Measurements from ENCODE around the gene PAX7.
"Not testable (repeated sequence)": the region's sequence is repeated elsewhere in the genome, so short reads cannot be mapped to it uniquely, and the experiment has no call there.

Gene PAX7

DNA sequence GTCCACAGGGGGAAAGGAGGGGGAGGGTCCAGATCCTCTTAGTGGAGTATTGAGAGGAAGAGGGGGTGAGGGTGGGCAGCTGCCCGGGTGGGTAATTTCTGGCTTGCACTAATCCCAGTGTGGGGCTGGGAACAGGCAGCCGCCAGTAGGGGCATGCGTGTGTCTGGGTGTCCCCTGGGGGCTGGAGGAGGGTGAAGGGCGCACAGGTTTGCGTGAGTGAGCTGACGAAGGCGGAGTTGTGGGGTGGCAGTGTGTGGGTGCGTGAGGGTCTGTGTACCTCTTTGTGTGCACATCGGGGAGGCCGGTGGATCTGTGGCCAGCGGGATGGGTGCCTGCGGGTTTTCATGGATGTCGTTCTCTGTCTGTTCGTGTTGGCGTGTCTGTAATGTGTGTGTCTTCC is 97.3 kb downstream of the PAX7 start:
- DNase-seq (ENCODE audit: low spot score) = no peak

DNA sequence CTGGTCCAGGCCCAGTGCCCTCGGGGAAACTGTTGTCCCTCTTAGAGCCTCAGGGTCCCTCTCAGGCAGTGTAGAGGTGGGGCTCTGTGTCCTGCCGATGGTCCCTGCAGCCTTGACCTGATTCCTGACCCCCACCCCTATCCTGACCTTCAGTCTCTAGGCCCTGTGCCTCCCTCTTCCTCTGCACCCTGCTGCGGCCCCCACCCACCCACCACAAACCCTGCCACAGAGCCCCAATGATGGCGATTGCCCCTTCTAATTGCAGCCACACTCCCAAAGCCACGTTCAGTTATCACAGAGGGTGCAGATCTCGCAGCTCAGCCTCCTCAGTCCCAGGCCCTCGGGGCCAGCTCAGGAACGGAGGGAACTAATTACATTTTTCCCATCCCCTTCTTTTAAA is 99.7 kb downstream of the PAX7 start:
- no peak for DNase-seq (ENCODE audit: low spot score)

DNA sequence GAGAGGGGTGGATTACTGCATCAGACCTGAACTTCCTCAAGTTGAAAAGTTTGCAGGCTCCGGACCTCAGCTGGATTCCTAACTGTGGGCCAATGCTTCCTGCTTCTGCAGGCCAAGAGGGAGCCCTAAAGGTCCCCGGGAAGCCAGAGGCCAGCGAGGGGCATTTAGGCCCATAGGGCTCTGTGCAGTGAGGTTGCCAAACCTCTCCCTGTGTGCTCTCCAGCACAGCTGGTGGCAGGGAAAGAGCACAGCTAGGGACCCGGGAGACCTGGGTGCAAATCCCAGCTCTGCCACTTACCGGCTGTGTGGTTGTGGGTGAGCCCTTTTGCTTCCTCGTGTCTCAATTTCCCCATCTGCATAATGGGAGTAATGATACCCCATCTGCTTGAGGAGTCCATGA is 100.5 kb downstream of the PAX7 start:
- DNase-seq (ENCODE audit: low spot score) = no peak

DNA sequence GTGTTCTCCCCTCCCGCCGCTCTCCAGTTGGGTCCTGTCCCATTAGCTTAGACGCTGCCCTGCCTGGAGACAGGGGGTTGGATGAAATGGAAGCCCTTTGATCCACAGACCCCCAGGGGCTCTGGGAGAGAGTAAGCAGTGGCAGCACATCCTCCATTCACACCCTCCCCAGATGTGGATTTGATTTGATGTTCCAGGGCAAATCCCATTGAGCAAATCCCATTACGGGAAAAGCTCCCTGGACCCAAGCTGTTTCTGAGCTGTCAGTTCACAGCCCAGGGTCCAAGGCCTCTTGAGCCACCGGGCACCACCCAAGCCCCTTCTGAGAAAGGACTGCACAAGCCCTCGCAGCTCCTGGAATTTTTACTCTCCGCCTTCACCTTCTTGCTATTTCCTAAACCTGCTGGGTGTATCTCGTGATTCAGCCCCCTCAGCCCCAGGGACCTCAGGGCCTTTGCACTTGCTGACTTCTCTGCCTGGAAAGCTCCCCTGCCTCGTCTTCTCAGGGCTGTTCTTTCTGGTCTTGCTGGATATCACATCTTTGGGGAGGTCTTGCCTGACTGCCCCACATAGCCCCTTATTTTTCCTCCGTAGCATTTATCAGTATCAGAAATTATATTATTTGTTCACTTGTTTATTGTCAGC is 101.1 kb downstream of the PAX7 start:
- no peak for DNase-seq (ENCODE audit: low spot score)

DNA sequence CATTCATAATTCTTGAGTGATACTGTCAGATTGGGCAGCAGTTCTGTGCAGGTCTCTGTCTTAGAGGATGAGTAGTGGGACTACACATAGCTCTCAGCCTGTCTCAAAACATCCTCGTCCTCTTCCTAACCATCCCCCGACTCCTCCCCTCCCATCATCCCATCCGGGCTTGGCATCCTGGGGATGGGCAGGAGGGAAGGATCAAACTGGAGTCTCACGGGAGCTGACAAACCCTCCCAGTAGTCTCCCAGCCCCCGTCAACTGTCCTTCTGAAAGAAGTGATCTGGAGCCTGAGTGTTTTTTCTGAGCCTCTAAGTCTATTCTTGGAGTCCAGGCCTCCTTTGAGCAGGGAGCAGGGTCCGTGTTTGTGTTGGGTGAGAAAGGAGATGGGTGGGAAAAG is 102.0 kb downstream of the PAX7 start:
- DNase-seq (ENCODE audit: low spot score) = no peak

DNA sequence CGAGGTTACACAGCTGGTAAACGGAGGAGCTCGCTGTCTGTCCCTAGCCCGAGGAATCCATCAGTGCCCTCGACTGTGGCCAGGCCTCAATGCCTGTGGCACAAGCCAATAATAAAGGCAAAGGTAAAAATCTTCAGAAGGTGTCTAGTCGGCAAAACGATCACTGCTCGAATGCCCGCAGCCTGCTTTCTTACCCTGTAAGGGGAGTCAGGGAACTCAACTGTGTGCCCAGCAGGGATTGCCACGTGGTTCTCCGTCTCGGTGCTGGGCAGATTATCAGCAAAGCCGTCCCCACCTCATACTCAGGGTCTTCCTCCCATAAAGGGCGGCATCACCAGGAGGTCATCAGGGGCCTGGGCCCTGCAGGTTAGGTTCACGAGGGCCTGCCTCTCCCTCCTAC is 103.4 kb downstream of the PAX7 start:
- DNase-seq (ENCODE audit: low spot score) = no peak

DNA sequence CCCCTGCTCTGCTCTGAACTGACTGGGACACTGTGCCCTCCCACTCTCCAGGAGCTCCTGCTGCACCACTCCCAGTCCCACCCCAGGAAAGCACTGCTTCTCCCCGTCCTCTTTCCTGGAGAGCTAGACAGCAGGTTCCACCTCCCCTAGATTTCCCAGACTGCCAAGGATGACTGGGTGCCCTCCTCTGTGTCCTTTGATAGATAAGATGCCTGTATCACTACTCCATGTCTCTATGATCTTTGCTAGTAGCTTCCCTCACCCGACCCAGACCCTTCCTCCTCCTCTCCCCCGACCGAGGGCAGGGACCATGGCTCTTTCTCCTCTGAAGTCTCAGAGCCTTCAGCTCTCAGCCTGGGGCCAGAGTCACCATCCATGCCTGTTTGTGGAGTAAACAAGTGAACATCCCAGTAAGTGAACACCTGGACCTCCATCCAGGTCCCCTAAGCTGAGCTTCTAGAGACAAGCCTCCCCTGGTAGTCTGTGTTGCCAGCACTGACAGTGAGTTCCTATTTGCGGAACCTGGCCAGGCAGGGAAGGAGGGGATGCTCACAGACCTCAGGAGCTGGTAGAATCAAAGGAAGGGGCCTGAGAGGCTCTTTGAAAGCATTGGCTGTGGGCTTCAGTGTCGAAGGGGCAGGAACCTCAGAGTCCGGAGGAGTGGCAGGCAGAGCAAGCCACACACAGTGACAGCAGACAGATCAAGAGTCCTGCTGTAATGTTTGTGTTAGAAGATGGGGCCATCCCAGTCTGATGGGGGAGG is 104.0 kb downstream of the PAX7 start:
- no peak for DNase-seq (ENCODE audit: low spot score)

DNA sequence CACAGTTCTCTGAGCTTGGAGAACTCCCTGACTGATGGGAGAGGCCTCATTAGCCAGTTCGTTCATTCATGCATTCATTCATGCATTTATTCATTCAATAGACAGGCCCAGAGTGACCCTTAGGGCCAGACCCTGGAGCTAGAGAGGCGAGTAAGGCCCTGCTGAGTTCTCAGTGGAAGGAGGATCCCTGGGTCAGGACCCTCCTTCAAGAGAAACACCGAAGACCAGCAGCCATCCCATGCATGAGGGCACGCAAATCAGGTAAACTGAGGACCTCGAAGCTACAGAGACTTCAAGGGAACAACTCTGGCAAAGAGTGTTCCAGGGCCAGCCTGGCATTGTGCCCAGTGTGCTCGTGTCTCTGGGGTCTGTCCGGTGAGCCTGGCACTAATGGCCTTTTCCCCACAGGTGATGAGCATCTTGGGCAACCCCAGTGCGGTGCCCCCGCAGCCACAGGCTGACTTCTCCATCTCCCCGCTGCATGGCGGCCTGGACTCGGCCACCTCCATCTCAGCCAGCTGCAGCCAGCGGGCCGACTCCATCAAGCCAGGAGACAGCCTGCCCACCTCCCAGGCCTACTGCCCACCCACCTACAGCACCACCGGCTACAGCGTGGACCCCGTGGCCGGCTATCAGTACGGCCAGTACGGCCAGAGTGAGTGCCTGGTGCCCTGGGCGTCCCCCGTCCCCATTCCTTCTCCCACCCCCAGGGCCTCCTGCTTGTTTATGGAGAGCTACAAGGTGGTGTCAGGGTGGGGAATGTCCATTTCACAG is 104.8 kb downstream of the PAX7 start:
- no peak for DNase-seq (ENCODE audit: low spot score)

DNA sequence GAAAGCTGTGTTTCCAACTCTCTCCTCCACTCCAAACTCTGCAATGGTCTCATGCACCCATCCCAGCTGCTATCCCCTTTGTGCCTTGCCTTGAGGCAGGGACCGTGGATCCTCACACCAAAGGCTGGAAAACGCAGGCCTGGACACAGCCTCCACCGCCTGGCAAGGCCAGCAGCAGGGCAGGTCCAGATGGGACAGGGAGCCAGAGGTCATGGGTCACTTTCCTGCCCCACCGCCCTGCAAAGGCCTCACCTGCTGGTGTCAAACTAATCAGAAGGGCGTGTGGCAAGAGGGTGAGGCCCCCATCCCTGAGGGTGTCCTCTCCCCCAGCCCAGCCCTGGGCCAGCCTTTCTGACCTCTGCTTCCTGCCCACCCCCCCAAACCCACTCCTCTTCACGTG is 106.3 kb downstream of the PAX7 start:
- DNase-seq (ENCODE audit: low spot score) = no peak

DNA sequence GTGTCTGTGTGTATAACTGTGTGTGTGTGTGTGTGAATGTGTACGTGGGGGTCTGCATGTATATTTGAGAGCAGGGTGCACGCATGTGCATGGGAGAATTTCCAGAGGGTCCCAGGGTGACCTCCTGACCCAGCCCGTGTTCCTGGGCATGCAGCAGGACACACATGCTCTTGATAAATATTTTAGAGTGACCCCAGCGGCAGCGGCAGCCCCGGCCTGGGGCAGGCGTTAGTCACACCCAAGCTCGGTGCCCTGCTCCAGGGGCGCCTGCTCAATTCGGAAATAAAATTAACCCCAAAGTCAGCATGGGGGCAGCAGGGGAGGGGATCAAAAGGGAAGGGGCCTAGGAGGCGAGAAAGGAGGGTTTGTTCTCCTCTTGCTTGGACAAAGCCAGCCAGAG is 107.5 kb downstream of the PAX7 start:
- DNase-seq (ENCODE audit: low spot score) = no peak

DNA sequence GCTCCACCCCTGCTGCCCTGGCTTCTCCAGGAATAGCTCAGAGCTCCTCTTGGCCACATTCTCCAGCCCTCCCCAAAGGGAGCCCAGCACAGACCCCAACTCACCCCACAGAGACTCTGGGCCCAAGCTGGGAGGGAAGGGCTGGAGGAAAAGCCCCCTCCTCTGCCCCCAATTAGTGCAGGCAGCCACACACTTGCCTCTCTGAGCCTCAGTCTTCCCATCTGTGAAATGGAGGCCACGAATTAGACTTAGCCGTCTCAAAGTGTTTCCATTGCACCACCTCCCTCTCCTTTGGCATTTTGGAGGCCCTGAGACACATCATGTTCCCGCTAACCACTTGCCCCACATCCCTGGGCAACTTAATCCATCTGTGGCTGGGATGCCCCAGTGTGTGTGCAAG is 108.0 kb downstream of the PAX7 start:
- no peak for DNase-seq (ENCODE audit: low spot score)

DNA sequence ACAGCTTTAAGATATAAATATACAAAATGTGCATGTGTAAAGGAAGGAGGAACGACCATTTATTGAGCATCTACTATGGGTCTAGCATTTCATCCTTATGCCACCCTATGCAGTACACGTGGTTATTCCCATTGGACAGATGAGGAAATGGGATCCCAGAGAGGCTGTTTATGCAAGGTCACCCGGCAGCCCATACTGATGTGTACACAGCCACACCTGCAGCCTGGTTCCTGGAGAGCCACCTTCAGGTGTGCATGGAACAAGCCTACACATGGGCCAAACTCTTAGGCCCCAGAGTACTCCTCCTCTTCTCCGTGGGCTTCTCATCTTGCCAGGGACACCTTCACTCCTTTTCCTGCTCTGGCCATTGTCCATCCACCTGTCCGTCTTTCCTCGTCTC is 108.8 kb downstream of the PAX7 start:
- DNase-seq (ENCODE audit: low spot score) = no peak

DNA sequence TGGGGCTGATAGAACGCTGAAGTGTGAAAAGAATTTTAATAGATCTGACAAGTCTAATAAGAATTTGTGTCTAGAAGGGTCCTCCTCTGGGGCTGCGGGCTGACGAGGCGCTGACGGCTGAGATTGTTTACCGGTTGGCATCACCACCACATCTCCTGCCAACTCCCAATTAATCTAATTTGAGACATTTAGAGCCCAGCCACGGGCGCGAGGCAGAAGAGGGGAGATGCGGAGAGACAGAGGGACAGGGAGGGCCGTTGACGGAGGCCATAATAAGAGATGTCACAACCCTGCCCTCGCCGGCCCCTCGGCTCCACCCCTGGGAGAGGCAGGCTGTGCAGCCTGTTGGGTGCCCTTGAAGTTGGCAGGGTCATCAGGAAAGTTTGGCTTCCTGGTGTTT is 109.3 kb downstream of the PAX7 start:
- no peak for DNase-seq (ENCODE audit: low spot score)

DNA sequence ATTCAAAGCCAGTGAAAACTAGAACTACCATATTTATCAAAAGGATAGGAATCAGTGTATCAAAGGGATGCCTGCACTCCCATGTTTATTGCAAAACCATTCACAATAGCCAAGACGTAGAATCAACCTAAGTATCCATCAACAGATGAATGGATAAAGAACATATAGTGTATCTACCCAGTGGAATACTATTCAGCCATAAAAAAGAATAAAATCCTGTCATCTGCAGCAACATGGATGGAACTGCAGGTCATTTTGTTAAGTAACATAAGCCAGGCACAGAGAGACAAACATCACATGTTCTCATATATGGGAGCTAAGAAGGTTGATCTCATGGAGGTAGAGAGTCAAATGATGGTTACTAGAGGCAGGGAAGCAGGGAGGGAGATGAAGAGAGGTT is 110.0 kb downstream of the PAX7 start:
- no peak for DNase-seq (ENCODE audit: low spot score)

DNA sequence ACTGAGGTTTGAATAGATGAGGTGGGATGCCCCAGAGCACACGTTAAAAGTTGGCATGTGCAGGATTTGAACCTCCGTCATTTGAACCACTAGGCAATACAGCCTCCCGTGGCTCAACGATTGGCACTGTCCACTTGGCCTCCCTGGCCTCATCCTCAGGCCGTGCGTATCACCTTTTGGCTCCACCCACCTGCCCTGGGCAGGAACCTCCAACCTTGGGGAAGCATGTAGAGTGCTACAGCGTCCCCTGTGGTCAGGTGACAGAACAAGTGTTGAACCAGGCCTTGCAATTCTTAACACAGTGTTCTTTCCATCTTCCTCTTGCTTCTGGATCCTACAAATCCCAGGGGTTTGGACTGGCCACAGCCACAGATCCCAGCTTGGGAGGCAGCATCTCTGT is 112.6 kb downstream of the PAX7 start:
- DNase-seq (ENCODE audit: low spot score) = no peak

DNA sequence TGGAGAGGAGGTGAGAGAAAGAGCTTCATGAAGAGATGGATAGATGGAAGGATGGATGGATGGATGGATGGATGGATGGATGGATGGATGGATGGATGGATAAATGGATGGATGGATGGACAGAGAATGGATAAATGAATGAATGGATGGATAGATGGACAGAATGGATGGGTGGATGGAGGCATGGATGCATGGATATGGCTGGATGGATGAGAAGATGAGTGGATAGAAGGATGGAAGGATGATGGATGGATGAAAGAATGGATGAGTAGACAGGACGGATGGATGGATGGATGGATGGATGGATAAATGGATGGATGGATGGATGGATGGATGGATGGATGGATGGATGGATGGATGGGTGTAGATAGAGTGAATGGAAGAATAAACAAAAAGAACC is 113.7 kb downstream of the PAX7 start:
- DNase-seq (ENCODE audit: low spot score) = not testable (repeated sequence)

DNA sequence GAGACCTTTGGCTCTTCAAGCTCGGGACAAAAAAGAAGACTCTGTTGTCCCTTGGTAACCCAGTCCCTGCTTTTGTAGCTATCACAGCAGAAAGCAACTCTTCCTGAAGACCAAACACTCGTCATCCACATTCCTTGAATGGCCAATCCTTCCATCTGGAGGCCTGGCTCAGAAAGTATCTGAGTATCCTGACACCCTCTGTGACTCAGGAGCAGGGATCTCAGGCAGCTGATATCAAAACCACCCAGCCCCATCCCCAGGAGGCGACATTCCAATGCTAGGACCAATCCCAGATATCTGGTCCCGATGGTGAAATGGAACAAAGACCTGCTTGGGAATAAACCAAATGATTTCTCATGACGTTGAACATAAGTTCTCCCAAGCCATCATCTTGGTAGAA is 116.3 kb downstream of the PAX7 start:
- DNase-seq (ENCODE audit: low spot score) = no peak

DNA sequence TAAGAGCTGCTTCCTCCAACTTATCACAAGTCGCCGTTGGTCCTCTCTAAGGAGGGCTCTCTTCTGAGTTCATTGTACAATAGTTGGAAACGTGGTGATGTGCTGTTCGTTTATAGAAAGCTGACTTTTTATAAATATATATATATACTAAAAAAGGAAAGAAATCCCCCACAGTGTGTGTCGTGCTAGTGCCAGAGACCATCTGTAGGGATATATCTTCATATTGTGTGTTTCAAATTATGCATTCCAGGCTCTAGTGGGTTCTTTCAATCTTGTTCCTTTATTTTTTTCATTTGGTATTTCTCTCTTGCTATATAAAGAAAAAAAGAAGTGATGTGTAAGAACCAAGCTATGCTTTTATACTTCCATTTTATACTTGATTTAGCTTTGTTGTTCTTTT is 117.0 kb downstream of the PAX7 start:
- no peak for DNase-seq (ENCODE audit: low spot score)

DNA sequence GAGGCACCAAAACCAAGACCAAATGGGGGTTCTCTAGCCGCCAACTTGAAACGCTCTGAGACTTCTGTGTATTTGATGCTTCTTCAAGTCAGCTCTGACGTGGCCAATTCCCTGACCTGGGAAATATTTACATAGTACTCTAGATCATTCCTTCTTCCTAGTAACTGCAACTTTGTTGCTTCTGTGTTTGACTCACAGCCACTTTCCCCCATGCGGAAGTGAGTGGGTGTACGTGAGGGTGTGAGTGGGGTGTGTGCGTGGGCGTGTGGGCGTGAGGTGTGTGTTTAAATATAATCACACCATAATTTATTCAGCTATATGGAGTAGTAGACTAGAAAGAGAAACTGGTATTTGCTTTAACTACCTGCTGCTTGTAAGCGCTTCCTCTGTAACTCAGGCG is 117.8 kb downstream of the PAX7 start:
- DNase-seq (ENCODE audit: low spot score) = no peak

DNA sequence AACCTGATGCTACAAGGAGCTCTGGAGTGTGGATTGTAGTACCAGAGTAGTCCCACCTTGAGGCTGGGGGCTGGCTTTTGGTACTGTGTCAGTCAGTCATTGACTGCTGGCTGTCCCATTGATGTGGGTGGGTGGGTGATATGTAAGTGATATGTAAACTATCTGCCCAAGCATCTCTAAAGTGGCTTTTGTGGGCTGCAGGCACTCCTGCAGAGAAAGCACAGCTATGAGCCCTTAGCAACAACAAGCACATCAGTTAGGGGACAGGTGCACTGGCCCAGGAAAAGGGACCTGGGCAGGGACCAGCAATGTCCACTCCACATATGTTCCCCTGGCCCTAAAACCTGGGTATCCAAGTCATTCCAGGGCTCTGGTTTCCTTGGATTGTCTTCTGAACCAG is 118.9 kb downstream of the PAX7 start:
- no peak for DNase-seq (ENCODE audit: low spot score)

DNA sequence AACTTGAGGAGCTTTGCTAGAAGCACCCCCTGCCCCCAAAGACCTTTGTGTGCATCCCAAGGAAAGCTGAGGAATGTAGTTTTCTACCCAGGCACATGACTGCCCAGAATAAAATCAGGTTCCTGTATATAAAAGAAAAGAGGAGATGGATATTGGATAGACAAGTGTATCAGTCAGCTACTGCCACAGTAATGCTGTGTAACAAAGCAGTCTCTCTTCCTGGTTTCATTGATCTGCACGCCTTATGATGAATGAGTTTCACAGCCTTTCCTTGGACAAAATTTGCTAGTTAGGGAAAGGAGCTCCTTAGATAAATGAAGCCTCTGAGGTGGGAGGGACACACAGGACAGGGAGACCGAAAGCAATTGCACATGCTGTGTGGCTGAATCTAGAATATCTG is 120.0 kb downstream of the PAX7 start:
- DNase-seq (ENCODE audit: low spot score) = no peak

DNA sequence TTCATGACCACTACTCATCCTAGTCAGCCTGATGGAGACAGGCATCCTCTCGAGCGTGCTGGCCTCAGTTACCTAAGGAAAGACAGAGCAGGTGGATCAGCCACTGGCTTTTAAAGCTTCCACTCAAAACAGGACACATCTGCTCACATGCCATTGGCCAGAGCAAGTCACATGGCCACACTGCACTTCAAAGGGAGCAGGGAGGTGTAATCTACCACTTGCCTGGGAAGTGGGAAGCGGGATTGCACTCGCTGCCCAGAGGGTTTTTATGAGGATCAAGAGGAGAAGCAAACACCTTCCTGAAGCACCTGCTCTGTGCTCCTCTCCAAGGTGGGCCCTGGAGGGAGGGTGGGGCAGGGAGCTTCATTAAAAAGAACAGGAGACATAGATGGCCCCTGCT is 120.8 kb downstream of the PAX7 start:
- no peak for DNase-seq (ENCODE audit: low spot score)

DNA sequence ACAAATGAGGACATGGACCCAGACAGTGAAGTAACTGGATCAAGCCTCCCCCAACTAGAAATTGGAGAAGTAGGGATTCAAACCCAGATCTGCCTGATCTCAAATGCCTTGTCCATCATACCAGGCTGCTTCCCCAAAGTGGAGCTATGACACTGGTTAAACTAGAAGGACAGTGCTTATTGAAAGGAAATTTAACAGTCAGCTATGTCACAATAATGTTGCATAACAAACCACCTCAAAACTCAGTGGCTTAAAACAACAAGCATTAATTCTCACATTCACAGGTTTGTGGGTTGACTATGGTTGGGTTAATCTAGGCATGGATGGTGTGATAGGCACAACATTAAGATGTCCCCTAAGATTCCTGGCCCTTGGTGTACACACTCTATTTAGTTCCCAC is 121.8 kb downstream of the PAX7 start:
- no peak for DNase-seq (ENCODE audit: low spot score)
